DOHH2 (cell line): ENCODE results near the gene LRRC8D.

Source experiments
- H3F3A ChIP-seq: fragments of 200-600 bp; sonication (generic), shearing (Covaris generic); 2 replicates; pipeline ENCODE4 v1.6.0; 2016; ENCODE audit warnings: antibody characterized with exemption, mild to moderate bottlenecking; ENCODE audit not compliant: control insufficient read depth, insufficient read depth
- H3K27ac ChIP-seq: fragments of 200-600 bp; sonication (generic); 2 replicates; pipeline ENCODE4 v1.5.1; 2014; ENCODE audit warnings: low read depth, mild to moderate bottlenecking, low read length, moderate library complexity
- H3K27me3 ChIP-seq: fragments of 200-600 bp; sonication (generic); 2 replicates; pipeline ENCODE4 v1.6.1; 2014; ENCODE audit warnings: mild to moderate bottlenecking, low read length, mixed read lengths; ENCODE audit not compliant: control insufficient read depth
- H3K36me3 ChIP-seq: fragments of 200-600 bp; sonication (generic); 2 replicates; pipeline ENCODE4 v1.6.1; 2014; ENCODE audit warnings: mild to moderate bottlenecking, low read length, moderate library complexity, mixed read lengths; ENCODE audit not compliant: control insufficient read depth
- H3K4me1 ChIP-seq: fragments of 200-600 bp; sonication (generic); 2 replicates; pipeline ENCODE4 v1.6.1; 2014; ENCODE audit warnings: mild to moderate bottlenecking, low read length, mixed read lengths; ENCODE audit not compliant: control insufficient read depth
- H3K4me2 ChIP-seq: fragments of 200-600 bp; sonication (generic); 2 replicates; pipeline ENCODE4 v1.6.0; 2014; ENCODE audit warnings: mild to moderate bottlenecking, low read length, moderate library complexity
- H3K4me3 ChIP-seq: fragments of 200-600 bp; sonication (generic); 2 replicates; pipeline ENCODE4 v1.5.1; 2014; ENCODE audit warnings: mild to moderate bottlenecking, low read length, mixed read lengths
- H3K79me2 ChIP-seq: fragments of 200-600 bp; sonication (generic); 2 replicates; pipeline ENCODE4 v1.6.1; 2014; ENCODE audit warnings: mild to moderate bottlenecking, low read length, mixed read lengths; ENCODE audit not compliant: control insufficient read depth
- H3K9me2 ChIP-seq: fragments of 200-600 bp; sonication (generic); replicated peaks from 2 replicates; pipeline ENCODE4 v1.6.1; 2014; ENCODE audit warnings: mild to moderate bottlenecking, low read length, mixed read lengths; ENCODE audit not compliant: control insufficient read depth
- H3K9me3 ChIP-seq: fragments of 200-600 bp; sonication (generic); 2 replicates; pipeline ENCODE4 v1.6.1; 2014; ENCODE audit warnings: antibody characterized with exemption, low read length, mixed read lengths; ENCODE audit not compliant: control insufficient read depth, insufficient read depth
- H4K20me1 ChIP-seq: fragments of 200-600 bp; sonication (generic); 2 replicates; pipeline ENCODE4 v1.6.0; 2014; ENCODE audit warnings: low read depth, mild to moderate bottlenecking, antibody characterized with exemption, low read length, moderate library complexity; ENCODE audit not compliant: control insufficient read depth, insufficient read depth
- CTCF ChIP-seq: fragments of 200-600 bp; sonication (generic); IDR thresholded peaks from one replicate; pipeline ENCODE4 v1.5.1; 2014; ENCODE audit warnings: antibody characterized with exemption, mild to moderate bottlenecking, low read depth, low read length; ENCODE audit not compliant: poor library complexity, severe bottlenecking
- EZH2phosphoT487 ChIP-seq: fragments of 200-600 bp; sonication (generic); IDR thresholded peaks from 2 replicates; pipeline ENCODE4 v1.6.1; 2017; ENCODE audit warnings: borderline replicate concordance, mild to moderate bottlenecking, antibody characterized with exemption, low read length, moderate library complexity, mixed read lengths

Gene LRRC8D

DNA sequence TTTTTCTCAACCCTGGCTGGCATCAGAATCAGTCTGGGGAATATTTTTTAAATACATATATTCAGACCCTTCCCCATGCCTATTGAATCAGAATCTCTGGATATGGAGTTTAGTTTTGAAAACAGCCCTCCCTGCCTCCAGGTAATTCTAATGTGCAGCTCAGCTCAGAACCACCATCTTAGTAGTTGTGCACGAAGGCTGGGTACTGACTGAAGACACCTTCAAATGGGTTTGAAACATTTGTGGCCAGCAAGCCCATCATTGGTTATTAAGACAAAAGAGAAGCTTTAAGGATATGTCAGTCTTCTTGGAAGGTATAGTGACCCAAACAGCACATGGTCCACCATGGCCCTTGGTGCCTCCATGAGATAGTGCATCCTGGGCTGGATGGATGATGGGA is 7.1 kb downstream of the LRRC8D start:
- peaks cover 20% of the 10 kb centered on the region for H3K4me1 ChIP-seq
- H3K79me2 ChIP-seq, result 0 out of 2 replicates have a peak, but pooled peaks cover 3% of the 10 kb centered on the region
- H3K9me2 ChIP-seq, result no peaks in the 10 kb centered on the region
- no peak for TF ChIP-seq EZH2phosphoT487
- no peak for TF ChIP-seq CTCF
- peaks cover 15% of the 10 kb centered on the region; the same call in 1 of the 2 replicates for H4K20me1 ChIP-seq
- H3F3A ChIP-seq, result no peaks in the 10 kb centered on the region
- H3K9me3 ChIP-seq, result no peaks in the 10 kb centered on the region
- no peak overlapping the region for H3K4me2 ChIP-seq
- H3K4me3 ChIP-seq, result no peak overlapping the region
- H3K36me3 ChIP-seq, result 0 out of 2 replicates have a peak, but pooled peaks cover 2% of the 10 kb centered on the region
- H3K27me3 ChIP-seq, result peaks cover 7% of the 10 kb centered on the region
- H3K27ac ChIP-seq, result no peak overlapping the region

DNA sequence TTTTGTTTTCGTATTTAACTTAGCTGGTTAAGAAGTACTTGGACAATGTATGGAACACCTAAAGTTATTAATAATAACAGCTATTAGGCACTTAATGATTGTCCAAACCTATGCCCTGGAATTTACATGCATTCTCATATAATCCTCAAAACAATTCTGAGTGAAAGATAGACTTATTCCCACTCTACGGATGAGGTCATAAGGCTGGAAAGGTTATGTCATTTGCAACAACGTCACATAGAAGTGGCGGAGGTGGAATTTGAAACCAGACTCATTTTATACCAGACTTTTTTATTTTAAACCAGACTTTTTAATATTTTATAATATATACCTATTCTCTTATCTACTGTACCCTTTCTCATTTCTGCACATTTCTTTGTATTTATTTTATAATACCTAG is 8.4 kb downstream of the LRRC8D start:
- Histone ChIP-seq H3K9me2 (no peaks in the 10 kb centered on the region), H3K4me2 (no peak overlapping the region), H3K36me3 (0 out of 2 replicates have a peak, but pooled peaks cover 2% of the 10 kb centered on the region), H3K27ac (no peak overlapping the region), H3K79me2 (no peaks in the 10 kb centered on the region; the same call in 1 of the 2 replicates), H4K20me1 (peaks cover 25% of the 10 kb centered on the region), H3K4me3 (no peak overlapping the region), H3K27me3 (peaks cover 13% of the 10 kb centered on the region), H3K9me3 (no peaks in the 10 kb centered on the region), H3F3A (no peaks in the 10 kb centered on the region), H3K4me1 (peaks cover 11% of the 10 kb centered on the region)
- TF ChIP-seq CTCF, result no peak
- no peak for TF ChIP-seq EZH2phosphoT487

GRCh38 chr1:89831462-89832120 is 10.8 kb downstream of the LRRC8D start:
- no peak overlapping the region for H3K4me3 ChIP-seq
- H4K20me1 ChIP-seq, result peaks cover 25% of the 10 kb centered on the region
- no peaks in the 10 kb centered on the region for H3K36me3 ChIP-seq
- TF ChIP-seq CTCF (no peak), EZH2phosphoT487 (no peak)
- H3K9me2 ChIP-seq, result no peaks in the 10 kb centered on the region
- no peaks in the 10 kb centered on the region for H3K9me3 ChIP-seq
- peaks cover 13% of the 10 kb centered on the region for H3K27me3 ChIP-seq
- no peak overlapping the region for H3K27ac ChIP-seq
- peaks cover 11% of the 10 kb centered on the region for H3K4me1 ChIP-seq
- no peak overlapping the region for H3K4me2 ChIP-seq
- no peaks in the 10 kb centered on the region; the same call in 1 of the 2 replicates for H3K79me2 ChIP-seq
- H3F3A ChIP-seq, result no peaks in the 10 kb centered on the region
